BE2C (cell line): ENCODE results near the gene DDX39A.

Experiments used
- DNase-seq: peaks from one replicate; pipeline ENCODE4 v3.0.0-alpha.2; 2020
- H3K27me3 ChIP-seq: fragments of 250-450 bp; sonication (Bioruptor Pico); 2 replicates; pipeline ENCODE4 v1.5.1; 2020; ENCODE audit warnings: mild to moderate bottlenecking
- H3K36me3 ChIP-seq: fragments of 250-450 bp; sonication (Bioruptor Pico); 2 replicates; pipeline ENCODE4 v1.5.1; 2020; ENCODE audit warnings: mild to moderate bottlenecking
- H3K4me1 ChIP-seq: fragments of 250-450 bp; sonication (Bioruptor Pico); 2 replicates; pipeline ENCODE4 v1.5.1; 2020
- H3K4me3 ChIP-seq: 2 replicates; pipeline ENCODE4 v1.5.1; 2011; ENCODE audit warnings: low read depth, low read length
- H3K9me3 ChIP-seq: fragments of 250-450 bp; sonication (Bioruptor Pico); 2 replicates; pipeline ENCODE4 v1.5.1; 2020
- TF ChIP-seq, protein P1 (sequence below): IDR thresholded peaks from 2 replicates; pipeline ENCODE4 v1.5.1; 2012; ENCODE audit warnings: mild to moderate bottlenecking, low read depth, low read length

The DDX39A gene

GRCh38 chr19:14363183-14364097 lies 55.7 kb downstream of the DDX39A start:
- H3K9me3 ChIP-seq = peaks cover 5% of the 10 kb centered on the region
- peak; percentile 76 for DNase-seq
- TF ChIP-seq, protein P1, sequence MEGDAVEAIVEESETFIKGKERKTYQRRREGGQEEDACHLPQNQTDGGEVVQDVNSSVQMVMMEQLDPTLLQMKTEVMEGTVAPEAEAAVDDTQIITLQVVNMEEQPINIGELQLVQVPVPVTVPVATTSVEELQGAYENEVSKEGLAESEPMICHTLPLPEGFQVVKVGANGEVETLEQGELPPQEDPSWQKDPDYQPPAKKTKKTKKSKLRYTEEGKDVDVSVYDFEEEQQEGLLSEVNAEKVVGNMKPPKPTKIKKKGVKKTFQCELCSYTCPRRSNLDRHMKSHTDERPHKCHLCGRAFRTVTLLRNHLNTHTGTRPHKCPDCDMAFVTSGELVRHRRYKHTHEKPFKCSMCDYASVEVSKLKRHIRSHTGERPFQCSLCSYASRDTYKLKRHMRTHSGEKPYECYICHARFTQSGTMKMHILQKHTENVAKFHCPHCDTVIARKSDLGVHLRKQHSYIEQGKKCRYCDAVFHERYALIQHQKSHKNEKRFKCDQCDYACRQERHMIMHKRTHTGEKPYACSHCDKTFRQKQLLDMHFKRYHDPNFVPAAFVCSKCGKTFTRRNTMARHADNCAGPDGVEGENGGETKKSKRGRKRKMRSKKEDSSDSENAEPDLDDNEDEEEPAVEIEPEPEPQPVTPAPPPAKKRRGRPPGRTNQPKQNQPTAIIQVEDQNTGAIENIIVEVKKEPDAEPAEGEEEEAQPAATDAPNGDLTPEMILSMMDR = no peak
- H3K4me3 ChIP-seq = peak overlapping the region; percentile 49
- no peaks in the 10 kb centered on the region for H3K36me3 ChIP-seq
- peaks cover 9% of the 10 kb centered on the region for H3K4me1 ChIP-seq
- H3K27me3 ChIP-seq = no peaks in the 10 kb centered on the region

- H3K4me1 ChIP-seq = peaks cover 9% of the 10 kb centered on the region
- no peak for DNase-seq
- H3K4me3 ChIP-seq = no peak overlapping the region
- TF ChIP-seq, protein P1 = peak; percentile 36
- no peaks in the 10 kb centered on the region for H3K36me3 ChIP-seq
- H3K9me3 ChIP-seq = no peaks in the 10 kb centered on the region; the same call in 1 of the 2 replicates
- H3K27me3 ChIP-seq = no peaks in the 10 kb centered on the region
These were observed 57.3 kb downstream of the DDX39A start for GRCh38 chr19:14361824-14362223.
